ENCODE results near the gene ERC2. TPM values are rescaled to one million over a fixed set of nuclear protein-coding genes. Genes with fewer than 3 reads are reported as not detected.

ERC2 gene
- total and polyA plus RNA-seq, 2 donors (not counting 3 experiments of a cell fraction or from before 2014, with no cell fraction given): 5.6 to 15.5 TPM

DNA sequence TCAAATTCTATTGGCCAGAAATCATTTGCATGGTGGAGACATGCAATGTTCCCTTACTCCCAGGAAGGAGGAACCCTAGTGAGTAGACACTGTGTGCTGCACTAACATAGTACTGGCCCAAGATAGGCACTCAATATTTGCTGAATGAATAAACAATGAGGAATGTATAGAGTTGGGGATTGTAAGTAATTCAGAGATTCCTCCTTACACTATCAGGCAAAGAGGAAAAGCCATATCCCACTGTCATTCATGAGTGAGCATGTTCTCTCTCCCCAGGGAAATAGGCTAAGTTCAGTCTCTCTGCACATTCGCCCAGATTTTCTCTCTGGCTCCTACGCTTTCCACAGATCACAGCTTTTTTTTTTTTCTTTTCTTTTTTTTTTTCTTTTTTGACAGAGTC is 826.3 kb downstream of the ERC2 start:
- POLR2A ChIA-PET: no interaction called here
- TF ChIP-seq, protein P1, sequence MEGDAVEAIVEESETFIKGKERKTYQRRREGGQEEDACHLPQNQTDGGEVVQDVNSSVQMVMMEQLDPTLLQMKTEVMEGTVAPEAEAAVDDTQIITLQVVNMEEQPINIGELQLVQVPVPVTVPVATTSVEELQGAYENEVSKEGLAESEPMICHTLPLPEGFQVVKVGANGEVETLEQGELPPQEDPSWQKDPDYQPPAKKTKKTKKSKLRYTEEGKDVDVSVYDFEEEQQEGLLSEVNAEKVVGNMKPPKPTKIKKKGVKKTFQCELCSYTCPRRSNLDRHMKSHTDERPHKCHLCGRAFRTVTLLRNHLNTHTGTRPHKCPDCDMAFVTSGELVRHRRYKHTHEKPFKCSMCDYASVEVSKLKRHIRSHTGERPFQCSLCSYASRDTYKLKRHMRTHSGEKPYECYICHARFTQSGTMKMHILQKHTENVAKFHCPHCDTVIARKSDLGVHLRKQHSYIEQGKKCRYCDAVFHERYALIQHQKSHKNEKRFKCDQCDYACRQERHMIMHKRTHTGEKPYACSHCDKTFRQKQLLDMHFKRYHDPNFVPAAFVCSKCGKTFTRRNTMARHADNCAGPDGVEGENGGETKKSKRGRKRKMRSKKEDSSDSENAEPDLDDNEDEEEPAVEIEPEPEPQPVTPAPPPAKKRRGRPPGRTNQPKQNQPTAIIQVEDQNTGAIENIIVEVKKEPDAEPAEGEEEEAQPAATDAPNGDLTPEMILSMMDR (IDR thresholded peaks at IDR 0.05; ENCODE audit: extremely low read depth in 1 of 2, insufficient read depth in 1 of 2, low read depth in 1 of 2, low read length in 2 of 2): no peak
- TF ChIP-seq GATA2 (IDR thresholded peaks at IDR 0.05; ENCODE audit: insufficient read depth, insufficient read length, low read depth, low read length) (no peak), POLR2A (IDR thresholded peaks at IDR 0.05; ENCODE audit: low read depth, low read length) (no peak), POLR2AphosphoS5 (IDR thresholded peaks at IDR 0.05; ENCODE audit: insufficient read depth, low read depth, low read length) (no peak), JUN (IDR thresholded peaks at IDR 0.05; ENCODE audit: borderline replicate concordance, insufficient read depth, insufficient read length, low read depth) (no peak), MYC (IDR thresholded peaks at IDR 0.05; ENCODE audit: low read depth, low read length) (no peak), FOS (IDR thresholded peaks at IDR 0.05; ENCODE audit: borderline replicate concordance, insufficient read depth, low read length) (no peak), EZH2 (IDR thresholded peaks at IDR 0.05; ENCODE audit: borderline replicate concordance, low read depth, low read length, severe bottlenecking) (no peak)
- TF ChIP-seq, protein P2, sequence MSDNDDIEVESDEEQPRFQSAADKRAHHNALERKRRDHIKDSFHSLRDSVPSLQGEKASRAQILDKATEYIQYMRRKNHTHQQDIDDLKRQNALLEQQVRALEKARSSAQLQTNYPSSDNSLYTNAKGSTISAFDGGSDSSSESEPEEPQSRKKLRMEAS (IDR thresholded peaks at IDR 0.05; ENCODE audit: insufficient read depth, insufficient read length): no peak
- Histone ChIP-seq H3K27me3 (ENCODE audit: control insufficient read depth in 2 of 2, insufficient read depth in 2 of 2, low read length in 2 of 2) (no peaks in the 10 kb centered on the region), H3K36me3 (ENCODE audit: control insufficient read depth in 2 of 2, extremely low read depth in 1 of 2, insufficient read depth in 2 of 2, low read length in 2 of 2) (no peaks in the 10 kb centered on the region), H3K4me1 (ENCODE audit: control insufficient read depth, extremely low read depth, insufficient read depth, low read length) (no peaks in the 10 kb centered on the region), H3K9me1 (replicated peaks; ENCODE audit: control insufficient read depth, extremely low read depth, insufficient read depth, low read length) (no peaks in the 10 kb centered on the region), H3K4me3 (replicated peaks in 1 of 3; ENCODE audit: insufficient read depth in 1 of 3, low read depth in 1 of 3, low read length in 3 of 3) (no peak overlapping the region), H3K9ac (replicated peaks; ENCODE audit: extremely low read depth, insufficient read depth, low read length) (no peak overlapping the region), H3K79me2 (ENCODE audit: control insufficient read depth, insufficient read depth, low read length) (no peaks in the 10 kb centered on the region), H4K20me1 (replicated peaks; ENCODE audit: control insufficient read depth, extremely low read depth, insufficient read depth, low read length) (no peaks in the 10 kb centered on the region), H3K9me3 (replicated peaks; ENCODE audit: control insufficient read depth, insufficient read depth, low read length) (no peaks in the 10 kb centered on the region), H3K4me2 (ENCODE audit: insufficient read depth, low read length) (no peak overlapping the region), H2AFZ (ENCODE audit: low read depth, low read length) (no peak overlapping the region), H3K27ac (ENCODE audit: insufficient read depth, low read depth, low read length) (no peak overlapping the region)
- BruUV-seq (replicated peaks): no TSS peak
- dilution Hi-C loops (cut with MboI; ENCODE audit: extremely low pct_ligation_motif_present, low sequenced_read_pairs) (no loop called here), intact Hi-C loops (cut with micrococcal nuclease) (no loop called here)
- CTCF ChIA-PET: no interaction called here
- FAIRE-seq (no peak), DNase-seq (ENCODE audit: low read depth, low spot score) (no peak)
